Lower leg skin (tissue), 3 donors: ENCODE results near the gene CDK5.

Source experiments
- CTCF ChIP-seq, 3 donors: fragments of 450-650 bp; IDR thresholded peaks; one replicate each; pipeline ENCODE4 v1.5.1; 2016; ENCODE audit warnings: antibody characterized with exemption in 3 of 3, mild to moderate bottlenecking in 3 of 3, moderate library complexity in 2 of 3
- POLR2A ChIP-seq, 2 donors: fragments of 450-650 bp; IDR thresholded peaks; one replicate each; pipeline ENCODE4 v1.6.1; 2016 to 2017; ENCODE audit warnings: antibody characterized with exemption in 2 of 2, mild to moderate bottlenecking in 1 of 2, moderate library complexity in 1 of 2

GRCh38 chr7:151059367-151060112 is 1.8 kb upstream of the CDK5 start, which contains the start of gene SLC4A2:
- TF ChIP-seq CTCF (IDR thresholded peaks at IDR 0.05) = no peak
- peak in 1 of 2 donors; percentile 39 for TF ChIP-seq POLR2A (IDR thresholded peaks at IDR 0.05)
